HL-60 (cell line): ENCODE results near the gene OR56A1.
"Not testable (repeated sequence)": the region's sequence is repeated elsewhere in the genome, so short reads cannot be mapped to it uniquely, and the experiment has no call there.

Experiments
- DNase-seq, 2 experiments: peaks; one replicate each; pipeline ENCODE4 v3.0.0-alpha.2; 2010 to 2020; ENCODE audit warnings: low read depth in 1 of 2, low spot score in 1 of 2
- H3K27ac ChIP-seq: fragments of 250-450 bp; sonication (Bioruptor Pico); replicated peaks from 2 replicates; pipeline ENCODE4 v1.5.1; 2020; ENCODE audit warnings: mild to moderate bottlenecking, moderate library complexity
- H3K27me3 ChIP-seq: fragments of 250-450 bp; sonication (Bioruptor Pico); 2 replicates; pipeline ENCODE4 v1.5.1; 2021; ENCODE audit warnings: mild to moderate bottlenecking, moderate library complexity; ENCODE audit not compliant: insufficient read depth, poor library complexity, severe bottlenecking
- H3K4me3 ChIP-seq: replicated peaks from 2 replicates; pipeline ENCODE4 v1.5.1; 2011; ENCODE audit warnings: mild to moderate bottlenecking, control low read depth, low read length; ENCODE audit not compliant: insufficient read depth
- GABPA ChIP-seq: IDR thresholded peaks from 2 replicates; pipeline ENCODE4 v1.6.1; 2012; ENCODE audit warnings: low read depth
- POLR2AphosphoS5 ChIP-seq: IDR thresholded peaks from 2 replicates; pipeline ENCODE4 v1.6.1; 2012; ENCODE audit warnings: low read depth
- REST ChIP-seq: IDR thresholded peaks from 2 replicates; pipeline ENCODE4 v1.6.1; 2012; ENCODE audit warnings: low read depth; ENCODE audit not compliant: insufficient replicate concordance
- SPI1 ChIP-seq: IDR thresholded peaks from 2 replicates; pipeline ENCODE4 v1.6.1; 2012; ENCODE audit warnings: low read depth, mild to moderate bottlenecking, borderline replicate concordance
- long read RNA-seq: library from polyadenylated mRNA; unstranded; transcript quantifications from one replicate; pipeline ENCODE4 v2.0.0, GENCODE V29; 2020
- TF ChIP-seq, protein P1 (sequence below): IDR thresholded peaks from one replicate; pipeline ENCODE4 v1.5.1; 2011; ENCODE audit warnings: low read length, control low read depth, inconsistent platforms; ENCODE audit not compliant: insufficient read depth

Gene OR56A1, protein sequence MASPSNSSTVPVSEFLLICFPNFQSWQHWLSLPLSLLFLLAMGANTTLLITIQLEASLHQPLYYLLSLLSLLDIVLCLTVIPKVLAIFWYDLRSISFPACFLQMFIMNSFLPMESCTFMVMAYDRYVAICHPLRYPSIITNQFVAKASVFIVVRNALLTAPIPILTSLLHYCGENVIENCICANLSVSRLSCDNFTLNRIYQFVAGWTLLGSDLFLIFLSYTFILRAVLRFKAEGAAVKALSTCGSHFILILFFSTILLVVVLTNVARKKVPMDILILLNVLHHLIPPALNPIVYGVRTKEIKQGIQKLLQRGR
- long read RNA-seq, result 0 reads

DNA sequence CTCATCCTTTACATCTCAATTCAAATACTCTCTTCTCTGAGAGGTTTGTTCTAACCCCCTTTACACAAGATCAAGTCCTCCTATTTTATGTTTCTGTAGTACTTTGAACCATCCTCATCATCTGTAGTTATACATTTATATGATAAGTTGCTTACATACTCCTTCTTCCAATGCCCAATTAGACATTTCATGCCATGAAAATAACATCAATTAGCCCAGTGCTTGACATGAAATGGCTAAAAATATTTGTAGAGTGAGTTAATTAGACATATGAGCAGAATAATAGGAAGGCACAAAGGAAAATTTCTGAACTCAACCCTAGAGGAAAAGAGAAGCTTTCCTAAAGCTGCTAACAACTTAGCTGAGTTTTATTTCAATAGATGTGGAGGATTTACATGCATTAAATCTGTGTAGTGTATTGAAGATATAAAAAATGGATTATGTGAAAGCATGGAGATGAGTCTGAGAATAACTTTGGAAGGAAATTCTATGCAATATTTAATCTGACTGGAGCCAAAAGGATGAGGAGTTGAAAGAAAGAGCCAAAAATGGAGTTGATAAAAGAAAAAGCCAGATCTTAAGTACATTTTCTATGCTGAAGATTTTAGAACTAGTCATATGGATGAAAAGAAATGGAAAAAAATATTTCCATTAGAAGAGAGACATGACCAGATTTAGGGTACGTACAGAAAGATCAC lies at the start of gene OR56A1:
Gene OR56A1, minus strand, starts transcription at position 51 of the 698 bp plus-strand sequence. CDS start 3,066 bp downstream, outside the sequence.
- no peaks in the 10 kb centered on the region for H3K27me3 ChIP-seq
- H3K4me3 ChIP-seq, result no peak within 1 kb of the TSS
- TF ChIP-seq SPI1, result no peak
- no peak for TF ChIP-seq REST
- TF ChIP-seq POLR2AphosphoS5, result no peak
- TF ChIP-seq GABPA, result no peak
- TF ChIP-seq, protein P1, sequence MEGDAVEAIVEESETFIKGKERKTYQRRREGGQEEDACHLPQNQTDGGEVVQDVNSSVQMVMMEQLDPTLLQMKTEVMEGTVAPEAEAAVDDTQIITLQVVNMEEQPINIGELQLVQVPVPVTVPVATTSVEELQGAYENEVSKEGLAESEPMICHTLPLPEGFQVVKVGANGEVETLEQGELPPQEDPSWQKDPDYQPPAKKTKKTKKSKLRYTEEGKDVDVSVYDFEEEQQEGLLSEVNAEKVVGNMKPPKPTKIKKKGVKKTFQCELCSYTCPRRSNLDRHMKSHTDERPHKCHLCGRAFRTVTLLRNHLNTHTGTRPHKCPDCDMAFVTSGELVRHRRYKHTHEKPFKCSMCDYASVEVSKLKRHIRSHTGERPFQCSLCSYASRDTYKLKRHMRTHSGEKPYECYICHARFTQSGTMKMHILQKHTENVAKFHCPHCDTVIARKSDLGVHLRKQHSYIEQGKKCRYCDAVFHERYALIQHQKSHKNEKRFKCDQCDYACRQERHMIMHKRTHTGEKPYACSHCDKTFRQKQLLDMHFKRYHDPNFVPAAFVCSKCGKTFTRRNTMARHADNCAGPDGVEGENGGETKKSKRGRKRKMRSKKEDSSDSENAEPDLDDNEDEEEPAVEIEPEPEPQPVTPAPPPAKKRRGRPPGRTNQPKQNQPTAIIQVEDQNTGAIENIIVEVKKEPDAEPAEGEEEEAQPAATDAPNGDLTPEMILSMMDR, result no peak
- no peak within 1 kb of the TSS for H3K27ac ChIP-seq
- no peak for DNase-seq

GRCh38 chr11:6079463-6079862 lies 48.9 kb upstream of the OR56A1 start:
- no peak overlapping the region for H3K4me3 ChIP-seq
- TF ChIP-seq REST (no peak), POLR2AphosphoS5 (no peak), SPI1 (no peak), GABPA (no peak)
- TF ChIP-seq, protein P1, result no peak
- H3K27ac ChIP-seq, result no peak overlapping the region
- H3K27me3 ChIP-seq, result no peaks in the 10 kb centered on the region
- no peak for DNase-seq

- no peaks in the 10 kb centered on the region for H3K27me3 ChIP-seq
- no peak for DNase-seq
- H3K27ac ChIP-seq, result no peak overlapping the region
- H3K4me3 ChIP-seq, result no peak overlapping the region
- TF ChIP-seq GABPA (no peak), SPI1 (no peak), POLR2AphosphoS5 (no peak), REST (no peak)
- TF ChIP-seq, protein P1, result no peak
These were observed 47.2 kb upstream of the OR56A1 start for GRCh38 chr11:6077723-6078122.

DNA sequence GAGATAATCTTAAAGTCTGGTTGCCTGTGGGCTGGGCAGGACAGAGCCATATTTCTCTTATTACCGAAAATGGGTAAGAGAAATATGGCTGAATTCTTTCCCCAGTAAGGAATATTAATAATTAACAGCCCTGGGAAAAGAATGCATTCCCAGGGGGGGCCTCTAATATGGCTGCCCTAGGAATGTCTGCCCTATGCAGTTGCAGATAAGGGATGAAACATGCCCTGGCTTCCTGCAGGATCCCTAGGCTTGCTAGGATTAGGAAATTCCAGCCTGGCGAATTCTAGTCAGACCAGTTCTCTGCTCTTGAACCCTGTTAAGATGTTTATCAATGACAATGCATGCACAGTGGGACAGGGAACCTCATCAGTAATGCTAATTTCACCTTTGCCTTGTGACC lies 45.9 kb upstream of the OR56A1 start:
- DNase-seq, H3K27me3 ChIP-seq, H3K4me3 ChIP-seq, H3K27ac ChIP-seq: not testable (repeated sequence)
